SK-N-SH (cell line): ENCODE results near the gene NUDT13. TPM values are rescaled to one million over a fixed set of nuclear protein-coding genes. Genes with fewer than 3 reads are reported as not detected.

ENCODE experiments used
- CTCF ChIA-PET: fragments of 300-600, 350-600 bp; formaldehyde crosslinking; extraction: SDS; loops from one replicate; lab custom pipeline; 2021; lab: Yijun Ruan, JAX
- POLR2A ChIA-PET: fragments of 350-600 bp; sonication (Branson Sonifier 250); formaldehyde crosslinking; extraction: SDS; loops from one replicate; lab custom pipeline; 2020; ENCODE audit warnings: antibody characterized with exemption, inconsistent platforms; lab: Yijun Ruan, JAX
- DNase-seq: peaks from one replicate; pipeline ENCODE4 v3.0.0; 2012
- H2AFZ ChIP-seq: fragments of 200-600 bp; sonication (generic); 2 replicates; pipeline ENCODE4 v1.8.1; 2016; ENCODE audit warnings: antibody characterized with exemption, mild to moderate bottlenecking, low read depth
- H3F3A ChIP-seq: fragments of 200-600 bp; sonication (generic); replicated peaks from 2 replicates; pipeline ENCODE3; 2016; ENCODE audit warnings: antibody characterized with exemption, mild to moderate bottlenecking; ENCODE audit not compliant: insufficient read depth
- H3K27ac ChIP-seq, 2 experiments: fragments of 200-500 bp in 1 of 2; fragments of 200-600 bp in 1 of 2; sonication (Bioruptor generic) in 1 of 2; sonication (generic), shearing (Covaris generic) in 1 of 2; 2 replicates each; pipeline versions ENCODE4 v1.5.1 to v1.6.1; 2014 to 2016; ENCODE audit warnings: low read depth in 2 of 2, inconsistent platforms in 1 of 2, low read length in 1 of 2, mild to moderate bottlenecking in 1 of 2, mixed read lengths in 1 of 2
- H3K27me3 ChIP-seq: fragments of 200-600 bp; sonication (generic), shearing (Covaris generic); 2 replicates; pipeline ENCODE4 v1.6.1; 2016; ENCODE audit warnings: mixed run types; ENCODE audit not compliant: insufficient read depth
- H3K36me3 ChIP-seq, 2 experiments: fragments of 200-500 bp in 1 of 2; fragments of 200-600 bp in 1 of 2; sonication (Bioruptor generic) in 1 of 2; sonication (generic) in 1 of 2; replicated peaks in 1 of 2; 2 replicates each; pipeline versions ENCODE3 to v1.5.1; 2014 to 2016; ENCODE audit warnings: low read length in 1 of 2, mild to moderate bottlenecking in 1 of 2; ENCODE audit not compliant: insufficient read depth in 2 of 2, control insufficient read depth in 1 of 2
- H3K4me1 ChIP-seq, 2 experiments: fragments of 200-500 bp in 1 of 2; fragments of 200-600 bp in 1 of 2; sonication (Bioruptor generic) in 1 of 2; sonication (generic), shearing (Covaris generic) in 1 of 2; 2 replicates each; pipeline versions ENCODE4 v1.5.1 to v1.6.1; 2014 to 2016; ENCODE audit warnings: low read depth in 1 of 2, low read length in 1 of 2, mixed run types in 1 of 2; ENCODE audit not compliant: insufficient read depth in 2 of 2, control insufficient read depth in 1 of 2
- H3K4me2 ChIP-seq: fragments of 200-600 bp; sonication (generic), shearing (Covaris generic); 2 replicates; pipeline ENCODE4 v1.6.1; 2017; ENCODE audit warnings: mixed run types
- H3K4me3 ChIP-seq, 2 experiments: fragments of 200-500 bp in 1 of 2; fragments of 200-600 bp in 1 of 2; sonication (Bioruptor generic) in 1 of 2; sonication (generic), shearing (Covaris generic) in 1 of 2; 2 replicates each; pipeline versions ENCODE4 v1.5.1 to v1.8.1; 2014 to 2016; ENCODE audit warnings: low read depth in 2 of 2, inconsistent platforms in 1 of 2, low read length in 1 of 2, mild to moderate bottlenecking in 1 of 2, mixed read lengths in 1 of 2, moderate library complexity in 1 of 2
- H3K79me2 ChIP-seq: fragments of 200-600 bp; sonication (generic); 2 replicates; pipeline ENCODE4 v1.8.1; 2017; ENCODE audit warnings: mild to moderate bottlenecking; ENCODE audit not compliant: insufficient read depth
- H3K9ac ChIP-seq: fragments of 200-600 bp; sonication (generic); 2 replicates; pipeline ENCODE4 v1.6.1; 2017; ENCODE audit warnings: mixed run types
- H3K9me2 ChIP-seq: fragments of 200-600 bp; sonication (generic); 2 replicates; pipeline ENCODE4 v1.6.1; 2017; ENCODE audit warnings: mixed run types
- H3K9me3 ChIP-seq: fragments of 200-600 bp; sonication (generic); 2 replicates; pipeline ENCODE4 v1.6.1; 2017; ENCODE audit warnings: mixed run types, mild to moderate bottlenecking, moderate library complexity
- H4K20me1 ChIP-seq: fragments of 200-600 bp; sonication (generic); 2 replicates; pipeline ENCODE4 v1.6.1; 2017; ENCODE audit warnings: mild to moderate bottlenecking, mixed run types; ENCODE audit not compliant: insufficient read depth
- FOSL2 ChIP-seq: IDR thresholded peaks from 2 replicates; pipeline ENCODE4 v1.4.0; 2012; ENCODE audit warnings: low read depth, mild to moderate bottlenecking, moderate library complexity, borderline replicate concordance
- GABPA ChIP-seq: IDR thresholded peaks from 2 replicates; pipeline ENCODE4 v1.4.0; 2012; ENCODE audit warnings: low read depth, mild to moderate bottlenecking
- POLR2AphosphoS5 ChIP-seq: IDR thresholded peaks from 2 replicates; pipeline ENCODE4 v1.6.1; 2012; ENCODE audit warnings: low read depth, low read length
- RCOR1 ChIP-seq: fragments of 150-350 bp; IDR thresholded peaks from 2 replicates; pipeline ENCODE4 v1.6.1; 2017; ENCODE audit warnings: antibody characterized with exemption, low read length
- TCF12 ChIP-seq: IDR thresholded peaks from 2 replicates; pipeline ENCODE4 v1.4.0; 2012
- USF2 ChIP-seq: fragments of 150-350 bp; IDR thresholded peaks from 2 replicates; pipeline ENCODE4 v1.6.1; 2017; ENCODE audit warnings: antibody characterized with exemption, low read length, low read depth, borderline replicate concordance
- YY1 ChIP-seq: IDR thresholded peaks from 2 replicates; pipeline ENCODE4 v1.4.0; 2012; ENCODE audit warnings: low read depth, mild to moderate bottlenecking
- WGBS: methylation state at CpG from one replicate; pipeline ENCODE4 v1.1.6; 2017; ENCODE audit warnings: low lambda C conversion rate; 5-methylcytosine and 5-hydroxymethylcytosine counted together
- polyA plus RNA-seq, 3 experiments: library from polyadenylated mRNA; depleted of rRNA; stranded (reverse); fragments of >200 nt; gene quantifications; 2 replicates each; pipeline ENCODE4 v1.2.3, GENCODE V29; 2012
- TF ChIP-seq, protein P1 (sequence below): IDR thresholded peaks from 2 replicates; pipeline ENCODE4 v1.4.0; 2012; ENCODE audit warnings: low read depth, borderline replicate concordance
- TF ChIP-seq, protein P2 (sequence below): IDR thresholded peaks from 2 replicates; pipeline ENCODE4 v1.6.1; 2012; ENCODE audit warnings: mild to moderate bottlenecking, low read depth, low read length, moderate library complexity

The NUDT13 gene
- polyA plus RNA-seq, 1 of the 3 experiments (the other 2 are of a cell fraction): 3.4 TPM

- no peak overlapping the region for H2AFZ ChIP-seq
- no peak overlapping the region for H3K4me2 ChIP-seq
- CTCF ChIA-PET: interaction anchor here (0.6 to 6.4 kb wide), 3 partner anchors 27 to 258 kb away, joined by 3 to 25 read pairs (median 3); no protein-coding TSS in a partner anchor
- H3K4me1 ChIP-seq: no peaks in the 10 kb centered on the region
- H3K79me2 ChIP-seq: no peaks in the 10 kb centered on the region; the same call in 1 of the 2 replicates
- 94% methylated on average over 2 of the region's 2 CpGs for WGBS
- H3K27me3 ChIP-seq: no peaks in the 10 kb centered on the region
- TF ChIP-seq TCF12: no peak
- TF ChIP-seq, protein P1, sequence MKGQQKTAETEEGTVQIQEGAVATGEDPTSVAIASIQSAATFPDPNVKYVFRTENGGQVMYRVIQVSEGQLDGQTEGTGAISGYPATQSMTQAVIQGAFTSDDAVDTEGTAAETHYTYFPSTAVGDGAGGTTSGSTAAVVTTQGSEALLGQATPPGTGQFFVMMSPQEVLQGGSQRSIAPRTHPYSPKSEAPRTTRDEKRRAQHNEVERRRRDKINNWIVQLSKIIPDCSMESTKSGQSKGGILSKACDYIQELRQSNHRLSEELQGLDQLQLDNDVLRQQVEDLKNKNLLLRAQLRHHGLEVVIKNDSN: no peak
- no peak for TF ChIP-seq POLR2AphosphoS5
- TF ChIP-seq FOSL2: no peak
- no peak for TF ChIP-seq USF2
- no peak for TF ChIP-seq RCOR1
- no peaks in the 10 kb centered on the region for H3K9me2 ChIP-seq
- peaks cover 78 to 90% of the 10 kb centered on the region in 2 experiments for H3K36me3 ChIP-seq
- H3F3A ChIP-seq: peaks cover 3% of the 10 kb centered on the region
- no peaks in the 10 kb centered on the region for H4K20me1 ChIP-seq
- no peaks in the 10 kb centered on the region for H3K9me3 ChIP-seq
- H3K27ac ChIP-seq: no peak overlapping the region
- no peak overlapping the region for H3K9ac ChIP-seq
- H3K4me3 ChIP-seq: no peak overlapping the region
- POLR2A ChIA-PET: no interaction called here
- DNase-seq: no peak
Measured at GRCh38 chr10:73131913-73132686, 21.8 kb downstream of the NUDT13 start.

DNA sequence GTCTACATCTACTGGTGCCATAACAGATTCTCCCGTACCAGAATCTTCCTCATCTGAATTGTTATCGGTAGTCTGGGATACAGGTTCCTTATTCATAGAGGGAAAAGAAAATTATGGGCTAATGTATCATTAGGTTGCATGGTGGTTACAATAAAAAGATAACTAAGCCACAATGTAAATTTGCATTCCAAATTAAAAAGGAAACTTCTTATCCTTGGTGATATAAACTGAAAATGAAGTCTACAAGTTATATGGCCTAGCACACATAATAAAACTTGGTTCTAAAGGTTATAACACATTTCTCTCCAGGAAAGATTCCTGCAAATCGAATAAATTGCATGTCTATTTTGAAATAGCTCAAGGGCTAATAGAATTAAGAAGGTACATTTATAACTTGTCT lies 24.5 kb downstream of the NUDT13 start:
- no peak overlapping the region for H3K4me3 ChIP-seq
- no peaks in the 10 kb centered on the region for H3K9me2 ChIP-seq
- CTCF ChIA-PET: interaction anchor here (1.0 to 6.4 kb wide), 2 partner anchors 24 to 33 kb away, joined by 3 to 25 read pairs; partner anchors contain the start of genes ECD and FAM149B1
- H3K9me3 ChIP-seq: no peaks in the 10 kb centered on the region
- no peak for DNase-seq
- no peak overlapping the region for H3K27ac ChIP-seq
- H3F3A ChIP-seq: peaks cover 10% of the 10 kb centered on the region
- no peak overlapping the region for H3K4me2 ChIP-seq
- TF ChIP-seq GABPA: no peak
- TF ChIP-seq, protein P2, sequence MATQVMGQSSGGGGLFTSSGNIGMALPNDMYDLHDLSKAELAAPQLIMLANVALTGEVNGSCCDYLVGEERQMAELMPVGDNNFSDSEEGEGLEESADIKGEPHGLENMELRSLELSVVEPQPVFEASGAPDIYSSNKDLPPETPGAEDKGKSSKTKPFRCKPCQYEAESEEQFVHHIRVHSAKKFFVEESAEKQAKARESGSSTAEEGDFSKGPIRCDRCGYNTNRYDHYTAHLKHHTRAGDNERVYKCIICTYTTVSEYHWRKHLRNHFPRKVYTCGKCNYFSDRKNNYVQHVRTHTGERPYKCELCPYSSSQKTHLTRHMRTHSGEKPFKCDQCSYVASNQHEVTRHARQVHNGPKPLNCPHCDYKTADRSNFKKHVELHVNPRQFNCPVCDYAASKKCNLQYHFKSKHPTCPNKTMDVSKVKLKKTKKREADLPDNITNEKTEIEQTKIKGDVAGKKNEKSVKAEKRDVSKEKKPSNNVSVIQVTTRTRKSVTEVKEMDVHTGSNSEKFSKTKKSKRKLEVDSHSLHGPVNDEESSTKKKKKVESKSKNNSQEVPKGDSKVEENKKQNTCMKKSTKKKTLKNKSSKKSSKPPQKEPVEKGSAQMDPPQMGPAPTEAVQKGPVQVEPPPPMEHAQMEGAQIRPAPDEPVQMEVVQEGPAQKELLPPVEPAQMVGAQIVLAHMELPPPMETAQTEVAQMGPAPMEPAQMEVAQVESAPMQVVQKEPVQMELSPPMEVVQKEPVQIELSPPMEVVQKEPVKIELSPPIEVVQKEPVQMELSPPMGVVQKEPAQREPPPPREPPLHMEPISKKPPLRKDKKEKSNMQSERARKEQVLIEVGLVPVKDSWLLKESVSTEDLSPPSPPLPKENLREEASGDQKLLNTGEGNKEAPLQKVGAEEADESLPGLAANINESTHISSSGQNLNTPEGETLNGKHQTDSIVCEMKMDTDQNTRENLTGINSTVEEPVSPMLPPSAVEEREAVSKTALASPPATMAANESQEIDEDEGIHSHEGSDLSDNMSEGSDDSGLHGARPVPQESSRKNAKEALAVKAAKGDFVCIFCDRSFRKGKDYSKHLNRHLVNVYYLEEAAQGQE: no peak
- no peak for TF ChIP-seq YY1
- TF ChIP-seq POLR2AphosphoS5: no peak
- peaks cover 86 to 89% of the 10 kb centered on the region in 2 experiments for H3K36me3 ChIP-seq
- no peaks in the 10 kb centered on the region for H4K20me1 ChIP-seq
- no peak overlapping the region for H2AFZ ChIP-seq
- no peak overlapping the region for H3K9ac ChIP-seq
- no peaks in the 10 kb centered on the region for H3K4me1 ChIP-seq
- POLR2A ChIA-PET: no interaction called here
- H3K79me2 ChIP-seq: no peaks in the 10 kb centered on the region; the same call in 1 of the 2 replicates
- no peaks in the 10 kb centered on the region for H3K27me3 ChIP-seq
- whole genome bisulfite sequencing: 98% methylated on average over 3 of the region's 3 CpGs
